Astrocyte (in vitro differentiated cells and primary cell): ENCODE results near the gene CDKL4. TPM values are rescaled to one million over a fixed set of nuclear protein-coding genes. Genes with fewer than 3 reads are reported as not detected.

ENCODE experiments used
- DNase-seq: peaks from one replicate; pipeline ENCODE4 v3.0.0-alpha.2; 2010; ENCODE audit warnings: low read depth
- FAIRE-seq: peaks from 2 replicates; lab custom pipeline; 2011; peaks lifted over from hg19 to GRCh38; lab: Jason Lieb, UNC
- H2AFZ ChIP-seq: 2 replicates; pipeline ENCODE4 v1.6.0; 2012; ENCODE audit warnings: low read depth, low read length, inconsistent platforms
- H3K27ac ChIP-seq: 2 replicates; pipeline ENCODE4 v1.5.1; 2011; ENCODE audit warnings: low read depth, low read length, inconsistent platforms
- H3K27me3 ChIP-seq: 2 replicates; pipeline ENCODE4 v1.6.0; 2011; ENCODE audit warnings: low read length, inconsistent platforms; ENCODE audit not compliant: insufficient read depth
- H3K36me3 ChIP-seq: 2 replicates; pipeline ENCODE4 v1.5.1; 2011; ENCODE audit warnings: low read length, inconsistent platforms; ENCODE audit not compliant: insufficient read depth
- H3K4me1 ChIP-seq: 2 replicates; pipeline ENCODE4 v1.5.1; 2011; ENCODE audit warnings: low read length, inconsistent platforms; ENCODE audit not compliant: insufficient read depth
- H3K4me2 ChIP-seq: 2 replicates; pipeline ENCODE4 v1.6.0; 2012; ENCODE audit warnings: low read length, inconsistent platforms
- H3K4me3 ChIP-seq: 2 replicates; pipeline ENCODE4 v1.5.1; 2011; ENCODE audit warnings: low read depth, mild to moderate bottlenecking, low read length, inconsistent platforms; ENCODE audit not compliant: insufficient read depth
- H3K79me2 ChIP-seq: 2 replicates; pipeline ENCODE4 v1.6.0; 2012; ENCODE audit warnings: mild to moderate bottlenecking, low read length, inconsistent platforms; ENCODE audit not compliant: insufficient read depth
- H3K9ac ChIP-seq: 2 replicates; pipeline ENCODE4 v1.6.0; 2012; ENCODE audit warnings: mild to moderate bottlenecking, low read length, inconsistent platforms
- H3K9me3 ChIP-seq: 2 replicates; pipeline ENCODE4 v1.5.1; 2012; ENCODE audit warnings: low read depth, mild to moderate bottlenecking, low read length, inconsistent platforms; ENCODE audit not compliant: insufficient read depth
- H4K20me1 ChIP-seq: 2 replicates; pipeline ENCODE4 v1.6.0; 2012; ENCODE audit warnings: low read length, inconsistent platforms; ENCODE audit not compliant: insufficient read depth
- H3K27ac Mint-ChIP-seq: one replicate; pipeline ENCODE4 v1.8.0; 2021; ENCODE audit warnings: mild to moderate bottlenecking, mixed read lengths; ENCODE audit not compliant: unreplicated experiment
- H3K27me3 Mint-ChIP-seq: one replicate; pipeline ENCODE4 v1.8.0; 2021; ENCODE audit warnings: low read depth, mixed read lengths; ENCODE audit not compliant: unreplicated experiment
- H3K36me3 Mint-ChIP-seq: one replicate; pipeline ENCODE4 v1.8.0; 2021; ENCODE audit warnings: low read depth, mixed read lengths; ENCODE audit not compliant: unreplicated experiment
- H3K4me1 Mint-ChIP-seq: one replicate; pipeline ENCODE4 v1.8.0; 2021; ENCODE audit warnings: low read depth, mixed read lengths; ENCODE audit not compliant: unreplicated experiment
- H3K4me3 Mint-ChIP-seq: one replicate; pipeline ENCODE4 v1.8.0; 2021; ENCODE audit warnings: mild to moderate bottlenecking, moderate library complexity, mixed read lengths; ENCODE audit not compliant: unreplicated experiment
- H3K9me3 Mint-ChIP-seq: one replicate; pipeline ENCODE4 v1.8.0; 2021; ENCODE audit warnings: mild to moderate bottlenecking, mixed read lengths; ENCODE audit not compliant: unreplicated experiment
- EZH2 ChIP-seq: IDR thresholded peaks from 2 replicates; pipeline ENCODE4 v1.6.1; 2012; ENCODE audit warnings: mild to moderate bottlenecking, low read length, inconsistent platforms; ENCODE audit not compliant: insufficient read depth
- total RNA-seq: library from RNA; stranded (reverse); gene quantifications from 2 replicates; pipeline ENCODE4 v1.2.1, GENCODE V29; 2021
- TF ChIP-seq, protein P1 (sequence below): IDR thresholded peaks from 2 replicates; pipeline ENCODE4 v1.5.1; 2011; ENCODE audit warnings: low read depth, mild to moderate bottlenecking, inconsistent platforms, low read length, moderate library complexity; ENCODE audit not compliant: insufficient read depth

CDKL4 gene
- total RNA-seq, 1 donor from 2014 or later: 1.4 TPM

DNA sequence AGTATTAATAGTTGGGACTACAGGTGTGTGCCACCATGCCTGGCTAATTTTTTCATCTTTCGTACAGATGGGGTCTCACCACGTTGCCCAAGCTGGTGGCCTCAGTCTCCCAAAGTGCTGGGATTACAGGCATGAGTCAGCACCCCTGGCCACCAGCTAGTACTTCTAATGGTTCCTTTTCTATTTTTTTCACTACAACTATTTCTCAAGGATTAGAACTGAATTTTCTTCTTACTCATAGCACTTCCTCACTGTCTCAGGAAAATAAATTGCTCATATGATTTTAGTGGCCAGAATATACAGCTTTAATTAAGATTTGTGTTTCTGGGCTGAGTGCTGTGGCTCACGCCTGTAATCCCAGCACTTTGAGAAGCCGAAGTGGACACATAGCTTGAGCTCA is 79.7 kb downstream of the CDKL4 start:
- no peak overlapping the region for H3K4me3 Mint-ChIP-seq
- Histone ChIP-seq H3K27me3 (no peaks in the 10 kb centered on the region), H3K27ac (no peak overlapping the region), H3K79me2 (no peaks in the 10 kb centered on the region), H3K4me2 (no peak overlapping the region), H4K20me1 (no peaks in the 10 kb centered on the region), H3K9ac (no peak overlapping the region), H3K4me1 (no peaks in the 10 kb centered on the region), H3K9me3 (no peaks in the 10 kb centered on the region), H3K36me3 (no peaks in the 10 kb centered on the region), H2AFZ (no peak overlapping the region), H3K4me3 (no peak overlapping the region)
- no peaks in the 10 kb centered on the region for H3K36me3 Mint-ChIP-seq
- FAIRE-seq (no peak), DNase-seq (no peak)
- no peak overlapping the region for H3K27ac Mint-ChIP-seq
- H3K9me3 Mint-ChIP-seq: no peaks in the 10 kb centered on the region
- no peak for TF ChIP-seq EZH2
- TF ChIP-seq, protein P1, sequence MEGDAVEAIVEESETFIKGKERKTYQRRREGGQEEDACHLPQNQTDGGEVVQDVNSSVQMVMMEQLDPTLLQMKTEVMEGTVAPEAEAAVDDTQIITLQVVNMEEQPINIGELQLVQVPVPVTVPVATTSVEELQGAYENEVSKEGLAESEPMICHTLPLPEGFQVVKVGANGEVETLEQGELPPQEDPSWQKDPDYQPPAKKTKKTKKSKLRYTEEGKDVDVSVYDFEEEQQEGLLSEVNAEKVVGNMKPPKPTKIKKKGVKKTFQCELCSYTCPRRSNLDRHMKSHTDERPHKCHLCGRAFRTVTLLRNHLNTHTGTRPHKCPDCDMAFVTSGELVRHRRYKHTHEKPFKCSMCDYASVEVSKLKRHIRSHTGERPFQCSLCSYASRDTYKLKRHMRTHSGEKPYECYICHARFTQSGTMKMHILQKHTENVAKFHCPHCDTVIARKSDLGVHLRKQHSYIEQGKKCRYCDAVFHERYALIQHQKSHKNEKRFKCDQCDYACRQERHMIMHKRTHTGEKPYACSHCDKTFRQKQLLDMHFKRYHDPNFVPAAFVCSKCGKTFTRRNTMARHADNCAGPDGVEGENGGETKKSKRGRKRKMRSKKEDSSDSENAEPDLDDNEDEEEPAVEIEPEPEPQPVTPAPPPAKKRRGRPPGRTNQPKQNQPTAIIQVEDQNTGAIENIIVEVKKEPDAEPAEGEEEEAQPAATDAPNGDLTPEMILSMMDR: no peak
- no peaks in the 10 kb centered on the region for H3K4me1 Mint-ChIP-seq
- H3K27me3 Mint-ChIP-seq: no peaks in the 10 kb centered on the region

DNA sequence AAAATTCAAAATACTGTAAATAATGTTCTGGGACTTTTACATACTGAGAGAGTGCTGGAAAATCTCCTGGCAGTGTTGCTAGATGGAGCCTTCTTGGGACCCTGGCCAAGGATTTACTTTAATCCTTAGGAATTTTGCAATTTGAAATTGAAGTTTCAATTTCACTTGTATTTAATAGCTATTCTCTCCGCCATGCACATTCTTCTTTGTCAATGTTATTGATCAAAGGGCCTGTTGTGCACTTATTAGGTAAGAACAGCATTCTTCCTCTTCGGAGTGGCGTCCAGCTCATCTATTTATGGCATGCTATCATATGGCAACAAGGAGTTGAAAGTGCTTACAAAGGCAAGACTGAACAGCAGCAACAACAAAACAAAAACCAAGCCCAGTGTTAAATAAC is 82.8 kb downstream of the CDKL4 start:
- Mint-ChIP-seq H3K4me3 (no peak overlapping the region), H3K36me3 (no peaks in the 10 kb centered on the region), H3K27ac (no peak overlapping the region), H3K4me1 (no peaks in the 10 kb centered on the region), H3K9me3 (no peaks in the 10 kb centered on the region), H3K27me3 (no peaks in the 10 kb centered on the region)
- Histone ChIP-seq H3K27ac (no peak overlapping the region), H3K79me2 (no peaks in the 10 kb centered on the region), H3K36me3 (no peaks in the 10 kb centered on the region), H3K4me3 (no peak overlapping the region), H3K9ac (no peak overlapping the region), H3K4me2 (no peak overlapping the region), H3K9me3 (no peaks in the 10 kb centered on the region), H3K4me1 (no peaks in the 10 kb centered on the region), H2AFZ (no peak overlapping the region), H4K20me1 (no peaks in the 10 kb centered on the region), H3K27me3 (no peaks in the 10 kb centered on the region)
- TF ChIP-seq EZH2: no peak
- TF ChIP-seq, protein P1: no peak
- DNase-seq (peak; percentile 43), FAIRE-seq (no peak)

DNA sequence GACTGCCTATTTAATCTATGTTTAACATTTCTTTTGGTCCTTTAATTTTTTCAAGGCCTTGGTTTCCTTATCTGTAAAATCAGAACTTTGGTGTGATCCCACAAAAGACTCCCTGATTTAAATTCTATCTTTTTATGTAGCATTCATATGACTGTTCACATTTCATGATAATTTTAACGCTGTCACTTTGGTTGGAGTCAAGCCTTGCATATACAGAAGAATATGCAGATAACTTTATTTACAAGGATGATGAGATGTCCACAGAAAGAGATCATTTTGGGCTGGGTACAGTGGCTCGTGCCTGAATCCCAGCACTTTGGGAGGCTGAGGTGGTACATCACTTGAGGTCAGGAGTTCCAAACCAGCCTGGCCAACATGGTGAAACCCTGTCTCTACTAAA is 84.5 kb downstream of the CDKL4 start:
- Histone ChIP-seq H2AFZ (no peak overlapping the region), H3K9me3 (no peaks in the 10 kb centered on the region), H4K20me1 (no peaks in the 10 kb centered on the region), H3K27ac (no peak overlapping the region), H3K4me1 (no peaks in the 10 kb centered on the region), H3K27me3 (no peaks in the 10 kb centered on the region), H3K79me2 (no peaks in the 10 kb centered on the region), H3K4me2 (no peak overlapping the region), H3K9ac (no peak overlapping the region), H3K4me3 (no peak overlapping the region), H3K36me3 (no peaks in the 10 kb centered on the region)
- DNase-seq (no peak), FAIRE-seq (no peak)
- H3K27ac Mint-ChIP-seq: no peak overlapping the region
- H3K9me3 Mint-ChIP-seq: no peaks in the 10 kb centered on the region
- no peaks in the 10 kb centered on the region for H3K27me3 Mint-ChIP-seq
- TF ChIP-seq EZH2: no peak
- TF ChIP-seq, protein P1: no peak
- H3K4me1 Mint-ChIP-seq: no peaks in the 10 kb centered on the region
- H3K4me3 Mint-ChIP-seq: no peak overlapping the region
- no peaks in the 10 kb centered on the region for H3K36me3 Mint-ChIP-seq
